RWPE2 (cell line): ENCODE results near the gene PARP6.

Experiments used
- ATAC-seq: fragments of 200-7000 bp; cut with Tn5 transposase; 3 replicates; pipeline ENCODE4 v1.9.1; 2021; ENCODE audit warnings: low read depth
- DNase-seq: peaks from one replicate; pipeline ENCODE4 v3.0.0-alpha.2; 2020; ENCODE audit warnings: low spot score
- H3K27ac ChIP-seq: fragments of 450-650 bp; 2 replicates; pipeline ENCODE4 v1.5.1; 2017; ENCODE audit warnings: mild to moderate bottlenecking; ENCODE audit not compliant: poor library complexity, severe bottlenecking
- H3K27me3 ChIP-seq: fragments of 250-450 bp; sonication (Bioruptor Pico); 2 replicates; pipeline ENCODE4 v1.5.1; 2021; ENCODE audit warnings: mild to moderate bottlenecking, moderate library complexity; ENCODE audit not compliant: insufficient read depth, poor library complexity, severe bottlenecking
- H3K36me3 ChIP-seq: fragments of 250-450 bp; sonication (Bioruptor Pico); 2 replicates; pipeline ENCODE4 v1.5.1; 2020; ENCODE audit warnings: low read depth, mild to moderate bottlenecking, moderate library complexity
- H3K4me1 ChIP-seq: fragments of 250-450 bp; sonication (Bioruptor Pico); 2 replicates; pipeline ENCODE4 v1.5.1; 2021; ENCODE audit warnings: mild to moderate bottlenecking, moderate library complexity; ENCODE audit not compliant: insufficient read depth, poor library complexity, severe bottlenecking
- H3K4me3 ChIP-seq: fragments of 250-450 bp; sonication (Bioruptor Pico); 2 replicates; pipeline ENCODE4 v1.5.1; 2021; ENCODE audit warnings: mild to moderate bottlenecking, moderate library complexity; ENCODE audit not compliant: severe bottlenecking
- H3K9me3 ChIP-seq: fragments of 250-450 bp; sonication (Bioruptor Pico); 2 replicates; pipeline ENCODE4 v1.5.1; 2021; ENCODE audit warnings: mild to moderate bottlenecking, moderate library complexity; ENCODE audit not compliant: severe bottlenecking
- TF ChIP-seq, protein P1 (sequence below): fragments of 450-650 bp; IDR thresholded peaks from one replicate; pipeline ENCODE4 v1.5.1; 2017; ENCODE audit warnings: mild to moderate bottlenecking, moderate library complexity; ENCODE audit not compliant: poor library complexity, severe bottlenecking

Gene PARP6

DNA sequence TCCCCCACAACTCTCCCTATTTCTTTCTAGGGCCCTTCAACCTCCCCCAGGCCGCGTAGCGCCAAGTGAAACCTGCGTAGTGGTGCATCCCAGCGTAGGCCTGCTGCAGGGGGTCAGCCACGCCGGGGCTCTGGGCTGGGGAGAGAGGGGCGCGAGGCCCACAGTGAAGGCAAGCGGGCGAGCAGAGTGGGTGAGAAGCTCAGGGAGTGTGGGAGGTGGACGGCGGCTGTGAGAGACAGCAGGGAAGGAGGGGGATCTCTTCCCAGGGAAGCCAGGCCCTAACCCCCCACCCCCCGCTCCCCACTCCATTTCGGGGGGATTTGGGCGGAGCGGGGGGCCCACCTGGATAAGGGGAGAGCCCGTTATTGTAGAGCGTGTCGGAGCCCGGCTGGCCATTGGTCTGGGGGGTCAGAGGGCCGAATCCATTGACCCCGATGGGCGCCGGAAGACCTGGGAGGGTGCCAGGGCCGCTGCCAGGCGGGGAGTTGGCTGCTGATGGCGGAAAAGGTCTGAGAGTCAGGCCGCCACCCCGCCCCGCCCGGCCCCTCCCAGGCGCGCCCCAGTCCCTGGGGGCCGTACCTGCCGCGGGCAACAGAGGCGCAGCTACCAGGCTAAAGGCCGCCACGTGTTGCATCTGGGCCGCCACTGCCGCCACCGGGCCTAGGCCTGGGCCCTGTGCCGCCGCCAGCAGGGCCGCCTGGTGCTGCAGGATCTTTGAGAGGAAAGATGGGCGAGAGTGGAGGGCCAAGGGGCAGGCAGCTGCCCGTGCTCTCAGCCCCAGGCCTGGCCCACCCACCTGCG is 16.6 kb upstream of the PARP6 start:
- H3K27me3 ChIP-seq: no peaks in the 10 kb centered on the region
- TF ChIP-seq, protein P1, sequence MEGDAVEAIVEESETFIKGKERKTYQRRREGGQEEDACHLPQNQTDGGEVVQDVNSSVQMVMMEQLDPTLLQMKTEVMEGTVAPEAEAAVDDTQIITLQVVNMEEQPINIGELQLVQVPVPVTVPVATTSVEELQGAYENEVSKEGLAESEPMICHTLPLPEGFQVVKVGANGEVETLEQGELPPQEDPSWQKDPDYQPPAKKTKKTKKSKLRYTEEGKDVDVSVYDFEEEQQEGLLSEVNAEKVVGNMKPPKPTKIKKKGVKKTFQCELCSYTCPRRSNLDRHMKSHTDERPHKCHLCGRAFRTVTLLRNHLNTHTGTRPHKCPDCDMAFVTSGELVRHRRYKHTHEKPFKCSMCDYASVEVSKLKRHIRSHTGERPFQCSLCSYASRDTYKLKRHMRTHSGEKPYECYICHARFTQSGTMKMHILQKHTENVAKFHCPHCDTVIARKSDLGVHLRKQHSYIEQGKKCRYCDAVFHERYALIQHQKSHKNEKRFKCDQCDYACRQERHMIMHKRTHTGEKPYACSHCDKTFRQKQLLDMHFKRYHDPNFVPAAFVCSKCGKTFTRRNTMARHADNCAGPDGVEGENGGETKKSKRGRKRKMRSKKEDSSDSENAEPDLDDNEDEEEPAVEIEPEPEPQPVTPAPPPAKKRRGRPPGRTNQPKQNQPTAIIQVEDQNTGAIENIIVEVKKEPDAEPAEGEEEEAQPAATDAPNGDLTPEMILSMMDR: no peak
- H3K9me3 ChIP-seq: no peaks in the 10 kb centered on the region
- DNase-seq (peak; percentile 66), ATAC-seq (no peak)
- peaks cover 7% of the 10 kb centered on the region for H3K4me1 ChIP-seq
- no peaks in the 10 kb centered on the region for H3K36me3 ChIP-seq
- H3K4me3 ChIP-seq: no peak overlapping the region
- H3K27ac ChIP-seq: no peak overlapping the region

DNA sequence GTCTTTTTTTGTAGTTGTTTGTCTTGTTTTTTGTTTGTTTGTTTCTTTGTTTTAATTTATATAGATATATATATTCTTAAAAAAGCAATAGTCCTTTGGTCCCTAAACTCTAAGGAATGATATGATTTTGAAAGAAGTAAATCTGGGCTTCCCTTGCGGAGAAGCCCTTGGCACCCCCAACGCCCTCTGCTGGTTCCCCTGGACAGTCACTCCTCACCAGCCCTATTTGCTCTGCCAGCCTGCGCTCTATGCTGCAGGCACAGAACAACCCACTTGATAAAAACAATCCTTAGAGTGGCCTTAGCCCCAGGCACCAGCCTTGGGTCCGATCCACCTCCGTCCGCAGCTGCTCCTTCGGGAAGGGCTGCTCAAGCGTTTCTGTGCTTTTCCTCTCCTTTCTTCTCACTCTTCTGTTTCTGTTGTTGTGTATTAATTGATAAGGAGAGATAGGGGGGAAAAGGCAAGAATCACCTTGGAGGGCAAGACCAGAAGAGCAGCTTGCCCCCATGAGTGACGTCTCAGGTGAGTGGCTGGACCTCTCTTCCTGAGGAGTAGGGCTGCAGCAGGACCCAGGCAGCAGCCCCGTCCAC is 13.7 kb upstream of the PARP6 start:
- ATAC-seq (peak; percentile 48; the same call in 2 of the 3 replicates), DNase-seq (peak; percentile 68)
- Histone ChIP-seq H3K27ac (no peak overlapping the region), H3K4me3 (no peak overlapping the region), H3K36me3 (no peaks in the 10 kb centered on the region), H3K9me3 (no peaks in the 10 kb centered on the region), H3K27me3 (no peaks in the 10 kb centered on the region), H3K4me1 (peaks cover 7% of the 10 kb centered on the region)
- TF ChIP-seq, protein P1: peak; percentile 74

DNA sequence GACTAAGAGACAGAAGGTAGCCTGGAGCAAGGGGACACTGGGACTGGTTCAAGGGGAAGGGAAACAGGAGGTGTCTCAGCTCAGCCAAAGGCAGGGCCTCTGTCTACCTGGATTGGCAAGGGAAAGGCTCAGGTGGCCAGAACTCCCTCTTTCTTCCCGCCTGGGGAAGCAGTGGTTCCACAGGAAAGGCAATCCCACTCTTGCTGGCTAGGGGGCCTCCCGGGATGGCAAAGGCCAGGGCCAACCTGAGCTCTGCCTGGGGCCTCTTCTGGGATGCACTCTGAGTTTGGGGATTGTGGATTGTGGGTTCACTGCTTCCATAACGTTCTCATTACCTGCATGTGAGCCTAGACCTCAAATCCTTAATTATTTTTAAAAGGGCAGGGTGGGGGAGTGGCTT is 13.0 kb upstream of the PARP6 start:
- H3K9me3 ChIP-seq: no peaks in the 10 kb centered on the region
- H3K4me1 ChIP-seq: peaks cover 7% of the 10 kb centered on the region
- no peaks in the 10 kb centered on the region for H3K27me3 ChIP-seq
- ATAC-seq (peak; percentile 21; the same call in 1 of the 3 replicates), DNase-seq (peak; percentile 41)
- TF ChIP-seq, protein P1: no peak
- no peaks in the 10 kb centered on the region for H3K36me3 ChIP-seq
- no peak overlapping the region for H3K4me3 ChIP-seq
- no peak overlapping the region for H3K27ac ChIP-seq

DNA sequence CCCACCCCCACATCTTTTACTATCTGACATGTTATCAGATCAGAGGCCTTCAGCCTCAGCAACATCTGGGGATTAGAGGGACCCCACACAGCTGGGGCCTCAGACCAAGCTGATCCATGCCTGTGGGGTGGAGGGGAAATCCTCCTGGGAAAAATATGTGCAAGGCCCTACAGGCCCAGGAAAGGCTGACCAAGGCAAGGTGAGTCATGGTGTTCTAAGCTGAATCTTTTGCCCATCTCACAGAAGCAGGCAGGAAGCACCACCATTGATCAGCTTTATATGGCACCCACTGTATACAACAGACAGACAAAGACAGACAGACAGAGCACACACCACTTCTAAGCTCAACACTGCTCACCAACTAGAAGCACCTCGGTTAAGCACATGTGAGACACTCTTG is 12.4 kb upstream of the PARP6 start:
- peak; percentile 62 for ATAC-seq
- DNase-seq: peak; percentile 47
- TF ChIP-seq, protein P1: no peak
- H3K27me3 ChIP-seq: no peaks in the 10 kb centered on the region
- peaks cover 7% of the 10 kb centered on the region for H3K4me1 ChIP-seq
- no peak overlapping the region for H3K27ac ChIP-seq
- no peaks in the 10 kb centered on the region for H3K9me3 ChIP-seq
- H3K4me3 ChIP-seq: no peak overlapping the region
- no peaks in the 10 kb centered on the region for H3K36me3 ChIP-seq

DNA sequence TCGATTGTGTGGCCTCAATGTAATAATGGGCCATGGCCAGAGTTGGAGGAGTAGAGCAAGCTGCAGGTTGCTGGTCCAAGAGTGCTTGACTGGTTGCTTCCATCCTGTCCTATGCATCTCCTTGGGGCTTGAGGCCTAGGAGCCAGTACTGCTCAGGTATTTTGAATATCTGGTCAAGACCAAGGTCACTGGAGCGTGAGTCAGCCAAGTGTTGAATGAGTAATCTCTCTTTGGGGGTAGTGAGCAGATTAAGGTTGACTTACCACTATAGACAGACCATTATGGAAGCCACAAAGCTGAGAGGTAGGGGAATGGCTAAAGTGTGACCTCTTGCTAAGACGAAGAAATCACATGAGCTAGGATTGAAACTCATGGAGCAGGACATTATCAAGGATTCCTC is 9.4 kb upstream of the PARP6 start:
- Histone ChIP-seq H3K27ac (no peak overlapping the region), H3K4me1 (peaks cover 7% of the 10 kb centered on the region), H3K36me3 (no peaks in the 10 kb centered on the region), H3K4me3 (no peak overlapping the region), H3K9me3 (no peaks in the 10 kb centered on the region), H3K27me3 (no peaks in the 10 kb centered on the region)
- TF ChIP-seq, protein P1: no peak
- ATAC-seq (no peak), DNase-seq (no peak)
